ENCODE results near the gene GIMAP4.
"Not testable (repeated sequence)": the region's sequence is repeated elsewhere in the genome, so short reads cannot be mapped to it uniquely, and the experiment has no call there.

The GIMAP4 gene

GRCh38 chr7:150572496-150572895 is 5.3 kb downstream of the GIMAP4 start:
- no peak for DNase-seq
- in situ Hi-C loops (cut with MboI; ENCODE audit: low pct_unique_long_range_greater_than_20kb, low sequenced_read_pairs): no loop called here

- in situ Hi-C loops (cut with MboI; ENCODE audit: low pct_unique_long_range_greater_than_20kb, low sequenced_read_pairs); DNase-seq: not testable (repeated sequence)
Measured at GRCh38 chr7:150579979-150580637, 12.9 kb downstream of the GIMAP4 start.

DNA sequence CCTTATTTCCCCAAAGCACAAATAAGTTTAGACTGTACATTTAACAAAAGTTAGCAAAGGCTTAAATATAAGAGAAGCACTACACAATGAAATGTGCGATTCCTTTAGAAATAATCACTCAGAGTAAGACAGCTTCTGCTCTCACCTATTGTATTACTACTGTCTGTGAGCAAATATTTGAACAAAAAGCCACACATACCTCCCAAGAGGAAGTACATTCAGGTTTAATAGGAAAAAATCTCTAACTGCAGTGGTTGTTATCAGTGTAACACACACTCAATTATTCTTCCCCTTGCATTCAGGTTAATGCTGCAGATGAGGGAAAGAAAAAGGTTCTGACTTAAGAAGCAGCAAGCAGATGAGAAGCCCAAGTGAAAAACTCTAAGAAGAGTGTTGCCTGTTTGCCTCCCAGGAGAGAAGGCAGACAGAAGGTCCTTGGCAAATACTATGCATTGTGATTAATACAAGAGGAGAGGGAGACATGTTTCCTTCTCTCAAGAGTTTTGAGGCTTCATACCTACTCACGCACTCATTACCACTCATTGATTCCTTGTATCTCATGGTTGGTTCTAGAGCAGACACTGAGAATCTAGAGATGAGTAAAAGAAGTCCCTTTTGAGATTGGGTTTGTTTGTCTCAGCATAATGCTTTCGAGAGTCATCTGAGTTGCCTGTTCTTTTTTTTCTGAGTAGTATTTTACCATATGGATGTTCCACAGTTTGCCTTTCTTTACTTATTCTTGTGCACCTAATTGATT is 13.6 kb downstream of the GIMAP4 start:
- DNase-seq: peak; percentile 26
- in situ Hi-C loops (cut with MboI; ENCODE audit: low pct_unique_long_range_greater_than_20kb, low sequenced_read_pairs): no loop called here

DNA sequence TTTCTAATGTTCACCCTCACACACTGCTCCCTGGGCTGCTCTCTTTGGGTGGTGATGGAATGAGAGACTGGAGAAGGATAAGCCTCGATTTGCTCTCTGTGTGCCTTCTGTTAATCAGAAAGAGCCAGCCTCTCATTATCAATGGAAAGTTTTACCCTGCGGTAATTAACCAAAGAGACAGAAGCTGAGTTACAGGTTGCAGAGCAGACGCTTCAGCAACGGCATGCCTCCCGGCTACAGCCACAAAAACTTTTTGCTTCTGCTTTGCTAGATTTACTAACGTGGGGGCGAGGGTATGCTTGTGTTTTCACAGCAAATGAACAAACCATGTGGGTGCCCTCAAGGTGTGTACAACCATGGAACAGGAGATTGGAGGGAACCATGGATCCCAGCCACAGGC is 18.0 kb downstream of the GIMAP4 start:
- no peak for DNase-seq
- in situ Hi-C loops (cut with MboI; ENCODE audit: low pct_unique_long_range_greater_than_20kb, low sequenced_read_pairs): no loop called here

DNA sequence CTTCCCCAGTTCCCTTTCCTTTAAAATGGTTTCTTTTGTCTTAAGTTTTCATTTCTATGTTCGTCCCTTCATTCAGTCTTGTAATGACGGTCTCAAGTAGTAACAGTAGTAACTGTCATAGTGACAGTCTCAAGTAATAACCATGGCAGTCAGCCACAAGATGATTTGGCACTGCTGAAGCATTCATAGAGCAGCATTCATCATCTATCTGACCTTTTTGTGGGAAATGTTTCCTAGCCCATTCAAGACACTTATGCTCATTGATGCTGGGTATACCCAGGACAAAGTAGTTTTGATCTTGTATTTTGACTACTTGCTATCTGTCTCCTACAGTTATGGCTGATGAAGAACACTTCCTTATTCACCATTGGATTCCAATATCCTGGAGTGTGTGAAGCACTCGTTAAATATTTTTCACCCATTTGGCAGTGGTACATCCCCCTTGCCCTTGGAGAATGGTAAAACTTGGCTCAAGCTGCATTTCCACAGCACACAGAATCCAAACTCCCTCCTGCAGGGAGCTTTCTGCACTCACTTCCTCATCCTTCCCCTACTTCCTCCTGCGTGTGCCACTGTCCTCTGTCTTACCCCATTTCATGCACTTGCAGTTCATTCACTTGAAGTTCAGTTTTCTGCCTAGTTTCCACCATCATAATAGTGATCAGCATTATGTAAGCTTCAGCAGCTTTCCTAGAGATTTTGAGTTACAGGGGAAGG is 19.0 kb downstream of the GIMAP4 start:
- in situ Hi-C loops (cut with MboI; ENCODE audit: low pct_unique_long_range_greater_than_20kb, low sequenced_read_pairs): no loop called here
- DNase-seq: peak; percentile 63

- in situ Hi-C loops (cut with MboI; ENCODE audit: low pct_unique_long_range_greater_than_20kb, low sequenced_read_pairs): no loop called here
- DNase-seq: no peak
Measured at GRCh38 chr7:150586785-150587152, 19.6 kb downstream of the GIMAP4 start.

DNA sequence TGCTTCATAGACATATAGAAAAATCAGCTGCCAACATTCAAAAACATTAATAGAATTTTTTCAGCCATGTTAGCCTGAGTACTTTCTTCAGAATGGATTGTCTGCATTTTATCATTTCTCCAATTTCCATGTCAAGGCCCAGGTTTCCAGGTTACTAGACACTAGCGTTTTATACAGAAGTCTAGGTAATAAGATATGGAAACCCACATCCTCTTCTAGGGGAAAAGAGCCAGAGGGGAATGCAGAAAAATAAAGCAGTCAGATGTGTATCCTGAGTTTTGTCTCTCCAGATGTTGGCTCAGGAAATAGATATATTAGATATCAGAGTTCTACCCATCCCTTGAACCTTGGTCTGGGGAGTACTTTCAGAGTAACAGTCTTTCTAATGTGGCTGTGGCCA is 20.4 kb downstream of the GIMAP4 start:
- peak; percentile 17 for DNase-seq
- in situ Hi-C loops (cut with MboI; ENCODE audit: low pct_unique_long_range_greater_than_20kb, low sequenced_read_pairs): no loop called here

DNA sequence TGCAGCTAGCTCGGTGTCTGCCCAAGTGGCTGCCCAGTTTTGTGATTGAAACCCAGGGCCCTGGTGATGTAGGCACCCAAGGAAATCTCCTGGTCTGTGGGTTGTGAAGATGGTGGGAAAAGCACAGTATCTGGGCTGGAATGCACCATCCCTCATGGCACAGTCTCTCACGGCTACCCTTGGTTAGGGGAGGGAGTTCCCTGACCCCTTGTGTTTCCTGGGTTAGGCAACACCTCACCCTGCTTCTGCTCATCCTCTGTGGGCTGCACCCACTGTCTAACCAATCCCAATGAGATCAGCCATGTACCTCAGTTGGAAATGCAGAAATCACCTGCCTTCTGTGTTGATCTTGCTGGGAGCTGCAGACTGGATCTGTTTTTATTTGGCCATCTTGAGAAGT is 27.6 kb downstream of the GIMAP4 start:
- DNase-seq: no peak
- in situ Hi-C loops (cut with MboI; ENCODE audit: low pct_unique_long_range_greater_than_20kb, low sequenced_read_pairs): no loop called here

GRCh38 chr7:150595361-150595760 is 28.2 kb downstream of the GIMAP4 start:
- in situ Hi-C loops (cut with MboI; ENCODE audit: low pct_unique_long_range_greater_than_20kb, low sequenced_read_pairs): no loop called here
- no peak for DNase-seq

DNA sequence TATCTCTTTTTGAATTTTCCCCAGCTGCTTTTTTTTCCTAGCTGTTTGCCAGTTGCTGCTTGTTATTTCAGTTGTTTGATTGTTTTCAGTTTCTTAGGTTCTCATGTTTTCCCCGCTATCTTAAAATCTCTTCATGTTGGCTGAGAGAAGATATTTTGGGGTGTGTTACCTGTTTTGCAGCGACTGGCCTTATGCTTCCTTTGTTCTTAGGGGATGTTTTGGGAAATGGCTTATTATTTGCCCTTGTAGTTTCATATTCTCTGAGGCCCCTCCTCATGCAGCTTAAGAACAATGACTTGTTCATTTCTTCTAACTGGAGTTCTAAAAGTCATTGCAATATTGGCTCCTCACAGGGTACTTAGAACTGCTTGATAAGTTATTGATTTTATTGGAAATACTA is 36.4 kb downstream of the GIMAP4 start:
- DNase-seq; in situ Hi-C loops (cut with MboI; ENCODE audit: low pct_unique_long_range_greater_than_20kb, low sequenced_read_pairs): not testable (repeated sequence)

DNA sequence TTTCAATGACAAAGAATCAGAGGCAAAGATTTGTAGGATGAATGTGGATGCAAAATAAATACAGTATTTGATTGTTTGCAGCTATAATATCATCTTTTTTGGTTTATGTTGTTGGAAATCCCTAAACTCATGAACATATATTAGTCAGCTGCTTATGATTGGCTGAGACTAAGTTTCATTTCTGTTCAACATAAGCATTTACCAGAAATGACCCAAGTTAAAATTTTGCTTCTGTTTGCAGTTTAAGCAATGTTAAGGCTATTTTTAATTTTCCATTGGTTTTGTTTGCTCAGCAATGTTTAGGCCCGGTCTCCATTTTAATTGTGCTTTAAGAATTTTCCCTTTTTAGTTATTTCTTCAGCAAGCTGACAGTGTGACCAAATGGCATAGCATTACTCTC is 43.0 kb downstream of the GIMAP4 start:
- no peak for DNase-seq
- in situ Hi-C loops (cut with MboI; ENCODE audit: low pct_unique_long_range_greater_than_20kb, low sequenced_read_pairs): no loop called here

DNA sequence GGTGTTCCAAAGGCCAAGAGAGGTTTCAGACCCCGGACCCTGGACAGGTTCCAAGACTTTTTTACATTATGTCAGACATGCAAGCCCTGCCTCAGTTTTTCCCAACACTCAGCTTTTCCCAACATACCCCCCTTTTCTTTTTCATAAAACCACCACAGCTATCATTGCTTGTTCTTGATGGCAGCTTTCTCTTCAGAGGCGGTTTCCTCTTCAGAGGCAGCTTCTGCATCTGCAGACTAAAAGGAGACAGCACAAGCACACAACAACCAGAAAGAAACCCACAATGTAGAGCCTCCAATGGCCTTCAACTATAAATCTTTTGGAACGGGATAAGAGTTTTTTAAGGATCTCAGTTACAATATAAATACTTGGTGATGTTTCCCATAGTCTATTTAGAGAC is 45.7 kb downstream of the GIMAP4 start:
- DNase-seq: no peak
- in situ Hi-C loops (cut with MboI; ENCODE audit: low pct_unique_long_range_greater_than_20kb, low sequenced_read_pairs): no loop called here

DNA sequence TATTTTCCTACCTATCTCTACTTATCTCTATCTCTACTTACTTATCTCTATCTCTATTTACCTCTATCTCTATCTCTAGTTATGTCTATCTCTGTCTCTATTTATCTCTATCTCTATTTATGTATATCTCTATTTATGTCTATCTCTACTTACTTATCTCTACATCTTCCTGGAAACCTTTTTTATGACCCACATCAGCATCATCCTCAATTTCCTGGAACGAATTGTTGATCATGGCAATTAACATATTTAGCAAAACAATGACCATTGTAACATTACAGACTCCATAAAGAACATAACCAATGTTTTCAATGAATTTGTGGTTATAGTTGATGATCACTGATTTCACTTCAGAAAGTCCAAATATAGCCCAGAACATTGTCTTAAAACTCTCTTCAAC is 46.7 kb downstream of the GIMAP4 start:
- in situ Hi-C loops (cut with MboI; ENCODE audit: low pct_unique_long_range_greater_than_20kb, low sequenced_read_pairs): no loop called here
- DNase-seq: no peak

DNA sequence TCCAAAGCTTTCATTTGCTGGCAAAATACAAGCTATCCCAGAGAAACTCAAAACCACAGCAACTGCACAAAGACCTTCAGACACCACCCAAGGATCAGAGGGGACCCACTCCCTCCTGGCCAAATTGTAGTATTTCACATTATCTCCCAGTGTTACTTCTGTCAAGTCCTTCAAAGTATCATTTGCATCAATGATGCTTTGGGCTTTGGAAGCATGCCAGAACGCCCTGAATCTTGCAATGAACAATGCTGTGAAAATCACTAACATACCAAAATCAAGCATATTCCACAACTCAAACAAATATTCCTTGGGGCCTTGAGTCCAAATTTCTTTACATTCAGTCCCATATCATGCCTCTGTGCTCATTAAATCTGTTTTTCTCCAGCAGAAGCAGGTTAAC is 47.2 kb downstream of the GIMAP4 start:
- DNase-seq; in situ Hi-C loops (cut with MboI; ENCODE audit: low pct_unique_long_range_greater_than_20kb, low sequenced_read_pairs): not testable (repeated sequence)

DNA sequence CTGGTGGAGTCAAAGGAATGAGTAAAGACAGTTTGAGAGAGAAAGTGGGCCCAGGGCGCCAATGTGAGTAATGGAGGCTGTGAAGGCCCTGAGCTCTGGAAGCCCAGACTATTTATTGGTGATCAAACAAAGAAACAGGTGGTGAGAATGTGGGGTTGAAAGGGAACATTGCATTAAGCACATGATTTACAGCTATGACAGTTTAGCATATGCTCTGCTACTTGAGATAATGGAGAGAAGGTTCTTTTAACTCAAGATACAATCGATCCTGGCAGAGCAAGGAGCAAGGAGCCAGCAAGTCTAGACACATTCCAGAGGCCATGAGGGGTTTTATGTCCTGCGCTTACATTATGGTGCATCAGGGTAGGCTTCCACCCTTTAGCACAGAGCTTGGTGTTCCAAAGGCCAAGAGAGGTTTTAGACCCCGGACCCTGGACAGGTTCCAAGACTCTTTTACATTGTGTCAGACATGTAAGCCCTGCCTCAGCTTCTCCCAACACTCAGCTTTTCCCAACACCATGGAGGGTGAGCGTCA is 48.1 kb downstream of the GIMAP4 start:
- in situ Hi-C loops (cut with MboI; ENCODE audit: low pct_unique_long_range_greater_than_20kb, low sequenced_read_pairs); DNase-seq: not testable (repeated sequence)

- DNase-seq: no peak
- in situ Hi-C loops (cut with MboI; ENCODE audit: low pct_unique_long_range_greater_than_20kb, low sequenced_read_pairs): no loop called here
Measured at GRCh38 chr7:150620061-150620460, 52.9 kb downstream of the GIMAP4 start.

DNA sequence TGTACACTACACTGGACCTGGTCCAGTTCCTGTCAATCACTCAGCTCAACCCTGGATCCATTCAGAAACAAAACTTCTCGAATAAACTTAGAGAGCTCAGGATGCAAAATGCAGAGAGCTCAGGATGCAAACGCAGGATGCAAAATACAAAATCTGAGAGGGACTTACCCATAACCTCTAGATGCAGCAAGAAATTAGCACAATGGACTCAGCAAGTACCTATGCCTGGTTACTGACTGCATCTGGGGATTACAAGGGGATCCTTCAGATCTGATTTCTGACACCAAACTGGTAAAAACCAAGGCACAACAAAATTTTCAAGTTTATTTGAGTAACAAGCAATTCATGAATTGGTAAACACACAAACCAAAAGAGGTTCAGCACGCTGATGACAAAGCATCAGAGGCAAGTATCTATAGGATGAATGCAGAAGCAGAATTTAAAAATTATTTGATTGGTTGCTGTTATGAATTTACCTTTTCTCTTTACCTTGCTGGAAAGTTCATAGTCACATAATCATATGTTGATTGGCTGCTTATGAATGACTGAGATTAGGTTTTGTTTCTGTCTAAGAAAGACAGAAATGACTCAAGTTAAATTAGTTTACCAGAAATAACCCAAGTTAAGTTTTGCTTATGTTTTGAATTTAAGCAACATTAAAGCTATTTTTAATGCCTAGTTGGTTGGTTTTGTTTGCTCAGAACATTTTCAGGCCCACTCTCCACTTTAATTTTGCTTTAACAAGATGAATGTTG is 53.6 kb downstream of the GIMAP4 start:
- no peak for DNase-seq
- in situ Hi-C loops (cut with MboI; ENCODE audit: low pct_unique_long_range_greater_than_20kb, low sequenced_read_pairs): no loop called here

- in situ Hi-C loops (cut with MboI; ENCODE audit: low pct_unique_long_range_greater_than_20kb, low sequenced_read_pairs): no loop called here
- no peak for DNase-seq
Measured at GRCh38 chr7:150621376-150621775, 54.2 kb downstream of the GIMAP4 start.

Data from KBM-7 (cell line).